Upper lobe of right lung (tissue), 1 donor: ENCODE measurements around the gene GDPD3. TPM values are rescaled to one million over a fixed set of nuclear protein-coding genes. Genes with fewer than 3 reads are reported as not detected.
"Not testable (repeated sequence)": the region's sequence is repeated elsewhere in the genome, so short reads cannot be mapped to it uniquely, and the experiment has no call there.

ENCODE experiments used
- ATAC-seq: fragments of 200-7000 bp; cut with Tn5 transposase; one replicate; pipeline ENCODE4 v1.9.1; 2020; ENCODE audit warnings: mild to moderate bottlenecking, moderate library complexity
- DNase-seq: peaks from one replicate; pipeline ENCODE4 v3.0.0-alpha.2; 2020
- H3K27ac ChIP-seq: fragments of 200-600 bp; one replicate; pipeline ENCODE4 v1.8.0; 2022
- H3K27me3 ChIP-seq: fragments of 200-600 bp; one replicate; pipeline ENCODE4 v1.8.0; 2022; ENCODE audit warnings: mild to moderate bottlenecking
- H3K36me3 ChIP-seq: fragments of 200-600 bp; one replicate; pipeline ENCODE4 v1.8.0; 2022
- H3K4me1 ChIP-seq: fragments of 200-600 bp; one replicate; pipeline ENCODE4 v1.8.0; 2022
- H3K4me3 ChIP-seq: fragments of 200-600 bp; one replicate; pipeline ENCODE4 v1.8.0; 2022; ENCODE audit warnings: mild to moderate bottlenecking
- H3K9me3 ChIP-seq: fragments of 200-600 bp; one replicate; pipeline ENCODE4 v1.8.0; 2022
- intact Hi-C: fragments of 100-400 bp; cut with DNase I; formaldehyde crosslinking; loops from one replicate; pipeline ENCODE4 v1.11.0; 2022
- total RNA-seq: library from RNA; stranded (reverse); fragmentation: NEBNext Ultra II Directional; extraction: Animal tissue kit (Norgen Biotek cat#: 25700); gene quantifications from one replicate; pipeline ENCODE4 v1.2.1, GENCODE V29; 2021
- TF ChIP-seq, protein P1 (sequence below): fragments of 200-600 bp; IDR thresholded peaks from one replicate; pipeline ENCODE4 v1.8.0; 2022; ENCODE audit warnings: antibody characterized with exemption
- donor health status: DM: no; HTN: yes; CAD: no; lungs with severe emphysema.

GDPD3 gene
- total RNA-seq, 1 donor from 2014 or later: 11.5 TPM

DNA sequence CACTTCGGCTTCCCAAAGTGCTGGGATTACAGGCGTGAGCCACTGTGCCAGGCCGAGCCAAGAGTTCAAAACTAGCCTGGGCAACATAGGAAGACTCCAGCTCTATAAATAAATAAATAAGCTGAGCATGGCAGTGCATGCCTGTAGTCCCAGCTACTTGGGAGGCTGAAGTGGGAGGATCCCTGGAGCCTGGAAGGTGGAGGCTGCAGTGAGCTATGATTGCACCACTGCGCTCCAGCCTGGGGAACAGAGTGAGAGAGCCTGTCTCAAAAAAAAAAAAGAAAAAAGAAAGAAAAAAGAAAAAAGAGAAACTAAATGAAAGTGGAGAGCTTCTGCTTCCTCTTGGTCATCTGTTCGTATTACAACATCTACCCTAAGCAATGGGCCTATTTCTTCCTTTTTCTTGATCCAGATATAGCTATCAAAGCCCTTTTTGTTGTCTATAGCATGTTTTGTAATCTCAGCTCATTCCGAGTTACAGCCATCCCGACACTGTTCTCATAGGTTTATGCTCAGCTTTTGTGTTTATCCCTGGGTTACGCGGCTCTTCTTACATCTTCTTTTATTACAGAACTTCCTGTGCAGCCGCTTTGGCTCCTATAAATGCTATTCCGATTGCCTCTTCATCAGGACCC, 23.8 kb upstream of the GDPD3 start:
- ATAC-seq: peak; percentile 66

DNA sequence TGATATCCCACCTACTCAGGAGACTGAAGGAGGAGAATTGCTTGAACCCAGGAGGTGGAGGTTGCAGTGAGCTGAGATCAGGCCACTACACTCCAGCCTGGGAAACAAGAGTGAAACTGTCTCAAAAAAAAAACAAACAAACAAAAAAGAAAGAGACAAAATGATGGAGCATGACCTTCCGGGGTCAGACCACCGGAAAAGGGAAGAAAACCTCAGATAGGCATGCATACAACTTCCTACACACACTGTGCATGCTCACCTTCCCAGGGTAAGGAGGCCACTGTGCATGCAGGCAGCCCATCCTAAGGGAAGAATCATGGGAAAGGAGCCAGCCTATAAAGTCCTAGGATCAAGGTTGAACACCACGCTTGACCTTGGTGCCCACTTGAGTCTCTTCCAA, 19.3 kb upstream of the GDPD3 start:
- H3K36me3 ChIP-seq: no peaks in the 10 kb centered on the region
- intact Hi-C loops: no loop called here

More for the DNA sequence above, 23.8 kb upstream of the GDPD3 start:
- Histone ChIP-seq H3K36me3 (no peaks in the 10 kb centered on the region), H3K4me1 (no peaks in the 10 kb centered on the region), H3K27me3 (no peaks in the 10 kb centered on the region), H3K4me3 (no peak overlapping the region), H3K27ac (no peak overlapping the region), H3K9me3 (no peaks in the 10 kb centered on the region)
- DNase-seq: no peak
- intact Hi-C loops: no loop called here
- TF ChIP-seq, protein P1, sequence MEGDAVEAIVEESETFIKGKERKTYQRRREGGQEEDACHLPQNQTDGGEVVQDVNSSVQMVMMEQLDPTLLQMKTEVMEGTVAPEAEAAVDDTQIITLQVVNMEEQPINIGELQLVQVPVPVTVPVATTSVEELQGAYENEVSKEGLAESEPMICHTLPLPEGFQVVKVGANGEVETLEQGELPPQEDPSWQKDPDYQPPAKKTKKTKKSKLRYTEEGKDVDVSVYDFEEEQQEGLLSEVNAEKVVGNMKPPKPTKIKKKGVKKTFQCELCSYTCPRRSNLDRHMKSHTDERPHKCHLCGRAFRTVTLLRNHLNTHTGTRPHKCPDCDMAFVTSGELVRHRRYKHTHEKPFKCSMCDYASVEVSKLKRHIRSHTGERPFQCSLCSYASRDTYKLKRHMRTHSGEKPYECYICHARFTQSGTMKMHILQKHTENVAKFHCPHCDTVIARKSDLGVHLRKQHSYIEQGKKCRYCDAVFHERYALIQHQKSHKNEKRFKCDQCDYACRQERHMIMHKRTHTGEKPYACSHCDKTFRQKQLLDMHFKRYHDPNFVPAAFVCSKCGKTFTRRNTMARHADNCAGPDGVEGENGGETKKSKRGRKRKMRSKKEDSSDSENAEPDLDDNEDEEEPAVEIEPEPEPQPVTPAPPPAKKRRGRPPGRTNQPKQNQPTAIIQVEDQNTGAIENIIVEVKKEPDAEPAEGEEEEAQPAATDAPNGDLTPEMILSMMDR: no peak

DNA sequence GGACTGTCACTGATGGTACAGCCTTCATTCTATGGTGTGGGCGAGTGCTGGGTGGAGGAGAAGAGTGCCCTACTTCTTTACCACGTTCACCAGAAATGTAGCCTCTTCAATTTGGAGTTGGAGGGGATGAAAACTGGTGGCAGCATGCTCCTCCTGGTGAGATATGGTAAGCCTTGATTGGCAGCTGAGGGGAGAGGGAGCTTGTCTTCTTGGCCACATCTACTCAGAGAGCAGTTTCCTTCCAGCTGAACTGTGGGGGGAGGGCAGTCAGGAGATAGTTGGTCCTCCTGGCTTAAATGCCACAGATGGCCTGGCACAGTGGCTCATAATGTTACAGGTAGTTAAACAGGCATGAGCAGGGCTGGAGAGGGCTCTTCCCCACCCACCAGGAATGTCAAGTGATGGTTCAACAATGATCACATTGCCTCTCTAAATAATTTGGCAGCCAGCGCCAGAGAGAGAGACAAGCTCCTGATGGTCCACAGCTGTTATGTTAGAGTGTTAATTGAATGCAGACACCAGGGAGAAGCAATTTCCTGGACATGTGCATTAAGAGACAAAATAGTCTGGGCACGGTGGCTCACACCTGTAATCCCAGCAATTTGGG, 18.6 kb upstream of the GDPD3 start:
- TF ChIP-seq, protein P1: no peak
- Histone ChIP-seq H3K4me1 (no peaks in the 10 kb centered on the region), H3K36me3 (no peaks in the 10 kb centered on the region), H3K27ac (no peak overlapping the region), H3K4me3 (no peak overlapping the region), H3K9me3 (no peaks in the 10 kb centered on the region), H3K27me3 (no peaks in the 10 kb centered on the region)
- intact Hi-C loops: no loop called here
- ATAC-seq: peak; percentile 70
- DNase-seq: no peak

More for the DNA sequence above, 19.3 kb upstream of the GDPD3 start:
- Histone ChIP-seq H3K9me3 (no peaks in the 10 kb centered on the region), H3K27me3 (no peaks in the 10 kb centered on the region), H3K4me3 (no peak overlapping the region), H3K27ac (no peak overlapping the region), H3K4me1 (no peaks in the 10 kb centered on the region)
- ATAC-seq (no peak), DNase-seq (no peak)
- TF ChIP-seq, protein P1: no peak

- peaks cover 10% of the 10 kb centered on the region for H3K4me1 ChIP-seq
- no peak overlapping the region for H3K27ac ChIP-seq
- no peaks in the 10 kb centered on the region for H3K27me3 ChIP-seq
- TF ChIP-seq, protein P1: no peak
- no peak overlapping the region for H3K4me3 ChIP-seq
- intact Hi-C loops: no loop called here
- ATAC-seq (no peak), DNase-seq (no peak)
- no peaks in the 10 kb centered on the region for H3K9me3 ChIP-seq
- H3K36me3 ChIP-seq: no peaks in the 10 kb centered on the region
Measured at GRCh38 chr16:30127993-30128392, 14.7 kb upstream of the GDPD3 start.

- H3K4me3 ChIP-seq, ATAC-seq, DNase-seq, H3K36me3 ChIP-seq, H3K9me3 ChIP-seq, H3K27ac ChIP-seq, H3K27me3 ChIP-seq, intact Hi-C loops: not testable (repeated sequence)
- peaks cover 26% of the 10 kb centered on the region for H3K4me1 ChIP-seq
Measured at GRCh38 chr16:30125690-30126089, 12.4 kb upstream of the GDPD3 start.

- Histone ChIP-seq H3K36me3 (peaks cover under 1% of the 10 kb centered on the region), H3K27me3 (no peaks in the 10 kb centered on the region), H3K4me1 (peaks cover 27% of the 10 kb centered on the region), H3K27ac (no peak overlapping the region), H3K4me3 (no peak overlapping the region), H3K9me3 (no peaks in the 10 kb centered on the region)
- ATAC-seq (no peak), DNase-seq (no peak)
- TF ChIP-seq, protein P1: no peak
- intact Hi-C loops: no loop called here
Measured at GRCh38 chr16:30124985-30125379, 11.6 kb upstream of the GDPD3 start.
